Transverse colon (tissue), 4 donors: ENCODE measurements around the gene KLF7.

Source experiments
- EP300 ChIP-seq: sonication (generic); formaldehyde crosslinking; IDR thresholded peaks from one replicate; pipeline ENCODE4 v1.6.1; 2017; ENCODE audit warnings: antibody characterized with exemption, low read depth
- POLR2A ChIP-seq: fragments of 450-650 bp; IDR thresholded peaks from one replicate; pipeline ENCODE4 v1.6.1; 2016; ENCODE audit warnings: antibody characterized with exemption, mild to moderate bottlenecking, moderate library complexity
- POLR2AphosphoS5 ChIP-seq, 3 donors: sonication (generic); formaldehyde crosslinking; IDR thresholded peaks; one replicate each; pipeline ENCODE4 v1.6.1; 2016; ENCODE audit warnings: antibody characterized with exemption in 3 of 3
- TF ChIP-seq, protein P1 (sequence below), 5 experiments: fragments of 200-600 bp in 3 of 5; fragments of 450-650 bp in 2 of 5; sonication (generic) in 3 of 5; IDR thresholded peaks; 1 replicate in 2 of 5; 2 replicates in 3 of 5; pipeline ENCODE4 v1.5.1; 2016 to 2017; ENCODE audit warnings: antibody characterized with exemption in 5 of 5, inconsistent platforms in 3 of 5, mild to moderate bottlenecking in 2 of 5, moderate library complexity in 1 of 5

DNA sequence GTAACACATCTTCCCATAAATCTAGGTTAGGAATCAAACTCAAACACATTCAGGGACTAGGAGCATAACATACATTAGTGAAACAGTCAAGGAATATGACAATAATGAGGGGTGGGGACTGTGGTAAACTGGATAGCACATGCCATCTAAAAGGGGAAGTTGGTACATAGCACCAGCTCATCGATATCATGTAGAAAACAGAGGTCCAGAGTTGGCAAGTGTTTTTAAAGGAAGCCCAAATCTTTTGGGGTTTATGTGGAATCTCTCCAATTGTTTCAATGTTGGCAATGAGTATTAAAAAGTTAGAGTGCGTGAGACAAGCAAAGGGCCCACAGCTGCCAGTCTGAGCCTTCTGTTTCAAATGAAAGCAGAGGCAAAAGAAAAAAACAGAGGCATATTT, 24.4 kb downstream of the KLF7 start:
- TF ChIP-seq, protein P1, sequence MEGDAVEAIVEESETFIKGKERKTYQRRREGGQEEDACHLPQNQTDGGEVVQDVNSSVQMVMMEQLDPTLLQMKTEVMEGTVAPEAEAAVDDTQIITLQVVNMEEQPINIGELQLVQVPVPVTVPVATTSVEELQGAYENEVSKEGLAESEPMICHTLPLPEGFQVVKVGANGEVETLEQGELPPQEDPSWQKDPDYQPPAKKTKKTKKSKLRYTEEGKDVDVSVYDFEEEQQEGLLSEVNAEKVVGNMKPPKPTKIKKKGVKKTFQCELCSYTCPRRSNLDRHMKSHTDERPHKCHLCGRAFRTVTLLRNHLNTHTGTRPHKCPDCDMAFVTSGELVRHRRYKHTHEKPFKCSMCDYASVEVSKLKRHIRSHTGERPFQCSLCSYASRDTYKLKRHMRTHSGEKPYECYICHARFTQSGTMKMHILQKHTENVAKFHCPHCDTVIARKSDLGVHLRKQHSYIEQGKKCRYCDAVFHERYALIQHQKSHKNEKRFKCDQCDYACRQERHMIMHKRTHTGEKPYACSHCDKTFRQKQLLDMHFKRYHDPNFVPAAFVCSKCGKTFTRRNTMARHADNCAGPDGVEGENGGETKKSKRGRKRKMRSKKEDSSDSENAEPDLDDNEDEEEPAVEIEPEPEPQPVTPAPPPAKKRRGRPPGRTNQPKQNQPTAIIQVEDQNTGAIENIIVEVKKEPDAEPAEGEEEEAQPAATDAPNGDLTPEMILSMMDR (IDR thresholded peaks at IDR 0.05), result no peak
- TF ChIP-seq POLR2A (no peak), EP300 (no peak), POLR2AphosphoS5 (IDR thresholded peaks at IDR 0.05) (no peak)
